GM18498 (cell line): ENCODE results near the gene FBXL2.
"Not testable (repeated sequence)": the region's sequence is repeated elsewhere in the genome, so short reads cannot be mapped to it uniquely, and the experiment has no call there.

Source experiments
- ATAC-seq: cut with Tn5 transposase; IDR thresholded peaks from one replicate; pipeline ENCODE4 v1.9.1; 2021; ENCODE audit warnings: mild to moderate bottlenecking, moderate library complexity; ENCODE audit not compliant: unreplicated experiment

Gene FBXL2

DNA sequence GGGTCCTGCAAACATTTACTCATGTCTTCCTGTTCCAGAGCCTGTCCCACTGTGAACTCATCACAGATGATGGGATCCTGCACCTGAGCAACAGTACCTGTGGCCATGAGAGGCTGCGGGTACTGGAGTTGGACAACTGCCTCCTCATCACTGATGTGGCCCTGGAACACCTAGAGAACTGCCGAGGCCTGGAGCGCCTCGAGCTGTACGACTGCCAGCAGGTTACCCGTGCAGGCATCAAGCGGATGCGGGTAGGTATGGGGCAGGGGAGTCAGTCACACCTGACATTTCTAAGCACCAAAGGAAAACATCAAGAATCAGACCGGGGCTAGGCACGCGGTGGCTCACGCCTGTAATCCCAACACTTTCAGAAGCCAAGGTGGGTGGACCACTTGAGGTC is 106.7 kb downstream of the FBXL2 start:
- ATAC-seq = no peak

DNA sequence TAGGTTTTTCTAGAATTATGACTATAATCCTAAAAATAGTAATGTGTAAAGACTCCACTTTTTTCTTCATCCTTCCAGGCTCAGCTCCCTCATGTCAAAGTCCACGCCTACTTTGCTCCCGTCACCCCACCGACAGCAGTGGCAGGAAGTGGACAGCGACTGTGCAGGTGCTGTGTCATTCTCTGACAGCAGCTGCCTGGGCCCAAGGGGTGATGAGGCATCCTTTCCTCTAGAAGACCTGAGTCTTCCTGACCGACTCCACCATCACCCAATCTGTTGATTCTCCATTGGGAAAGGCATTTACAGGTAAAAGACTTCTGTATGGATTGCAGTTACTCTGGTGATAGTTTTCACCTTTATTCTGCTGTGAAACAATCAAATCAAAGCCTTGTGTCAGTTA is 108.2 kb downstream of the FBXL2 start:
- no peak for ATAC-seq

DNA sequence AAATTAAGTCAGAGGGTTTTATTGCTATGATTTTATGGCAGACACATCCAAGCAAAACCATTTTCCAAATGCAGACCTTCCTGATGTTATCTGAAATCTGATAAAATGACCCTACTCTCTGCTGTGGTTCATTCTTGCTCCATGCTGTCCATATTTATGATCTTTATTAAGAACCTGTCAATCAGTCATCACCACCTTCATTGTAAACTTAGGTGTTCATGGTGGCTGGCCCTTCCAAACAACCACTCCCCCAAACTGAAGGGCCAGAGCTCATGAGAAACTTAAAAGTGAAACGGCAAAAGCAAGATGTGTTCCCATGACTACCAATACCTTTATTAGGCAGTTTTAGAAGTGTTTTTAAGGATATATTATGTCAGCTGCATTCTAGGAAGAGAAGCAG is 109.4 kb downstream of the FBXL2 start:
- no peak for ATAC-seq

DNA sequence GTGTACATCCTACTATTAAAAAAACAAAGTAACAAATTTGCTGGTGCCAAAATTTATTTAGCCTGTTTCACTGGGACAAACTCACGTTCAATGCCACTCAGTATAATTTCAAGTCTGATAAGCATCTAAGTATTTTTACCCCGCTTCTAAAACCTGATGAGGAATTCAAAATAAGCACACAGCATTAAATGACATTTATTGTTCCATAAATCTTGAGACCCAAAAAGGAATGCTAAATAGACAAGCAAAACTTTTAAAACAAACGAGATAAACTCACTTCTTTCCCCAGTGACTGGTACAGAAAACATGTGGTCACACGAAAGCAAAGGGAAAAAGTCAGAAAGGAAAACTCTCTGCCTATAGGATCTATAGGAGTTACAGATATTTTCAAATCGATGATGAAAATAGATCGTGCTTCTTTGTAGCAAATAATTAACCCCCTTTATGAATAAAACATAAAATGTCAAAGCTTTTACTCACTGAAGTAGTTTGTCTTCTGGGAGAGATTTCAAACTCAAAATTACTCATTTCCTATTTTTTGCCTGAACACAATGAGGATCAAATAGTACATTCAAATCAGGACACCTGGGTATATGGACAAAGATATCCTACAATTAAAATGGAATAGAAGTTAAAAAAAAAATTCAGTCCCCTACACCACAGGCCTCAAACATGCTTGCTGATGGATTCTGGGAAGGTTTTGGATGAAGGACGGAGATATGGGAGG is 111.3 kb downstream of the FBXL2 start:
- no peak for ATAC-seq

DNA sequence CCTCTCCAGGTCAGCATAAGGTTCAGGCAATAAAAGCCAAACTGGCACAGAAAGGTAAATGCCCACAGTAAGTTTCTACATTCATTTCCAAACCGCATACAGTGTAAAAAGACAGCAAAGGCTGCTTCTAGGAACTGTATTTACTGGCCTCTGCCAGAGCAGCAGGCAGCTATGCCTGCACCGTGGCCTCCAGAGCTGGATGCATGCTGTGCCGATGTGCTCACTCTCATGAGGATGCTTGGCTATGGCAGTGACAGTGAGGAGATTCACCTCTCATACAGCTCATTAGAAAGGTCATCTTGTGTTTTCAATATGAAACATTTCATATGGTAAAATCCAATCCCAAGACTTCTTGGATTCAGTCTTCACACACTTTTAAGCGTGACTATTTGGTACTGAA is 112.7 kb downstream of the FBXL2 start:
- no peak for ATAC-seq

DNA sequence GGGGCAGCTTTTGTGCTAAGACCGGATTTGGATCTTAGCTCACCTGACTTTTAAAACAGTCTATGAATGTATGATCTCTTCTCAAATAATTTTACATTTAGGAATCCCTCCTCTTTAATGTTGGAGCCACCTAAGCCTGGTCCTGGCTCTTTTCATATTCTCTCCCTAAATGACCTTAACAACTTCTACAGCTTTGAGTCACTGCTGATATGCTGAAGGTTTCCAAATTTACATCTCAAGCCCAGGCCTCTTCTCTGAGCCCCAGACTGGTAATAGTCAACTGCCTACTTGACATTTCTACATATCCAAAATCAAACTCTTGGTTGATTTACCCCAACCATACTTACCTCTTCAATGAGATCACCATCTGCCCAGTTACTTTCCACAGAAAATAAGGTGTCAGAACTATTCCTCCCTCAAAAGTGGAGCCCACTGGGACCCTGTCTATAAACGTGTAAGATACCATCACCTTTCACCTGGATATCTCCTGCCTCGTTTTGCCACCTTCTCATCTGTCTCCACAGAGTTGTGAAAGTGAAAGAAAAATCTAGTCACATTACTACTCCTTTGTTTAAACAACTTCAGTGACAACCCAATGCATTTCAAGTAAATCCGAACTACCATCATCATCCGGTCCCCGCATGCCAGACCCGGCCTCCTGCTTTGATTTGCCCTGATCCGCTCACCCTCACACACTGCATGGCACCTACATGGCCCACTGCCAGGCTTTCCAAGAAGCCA is 114.2 kb downstream of the FBXL2 start:
- no peak for ATAC-seq

DNA sequence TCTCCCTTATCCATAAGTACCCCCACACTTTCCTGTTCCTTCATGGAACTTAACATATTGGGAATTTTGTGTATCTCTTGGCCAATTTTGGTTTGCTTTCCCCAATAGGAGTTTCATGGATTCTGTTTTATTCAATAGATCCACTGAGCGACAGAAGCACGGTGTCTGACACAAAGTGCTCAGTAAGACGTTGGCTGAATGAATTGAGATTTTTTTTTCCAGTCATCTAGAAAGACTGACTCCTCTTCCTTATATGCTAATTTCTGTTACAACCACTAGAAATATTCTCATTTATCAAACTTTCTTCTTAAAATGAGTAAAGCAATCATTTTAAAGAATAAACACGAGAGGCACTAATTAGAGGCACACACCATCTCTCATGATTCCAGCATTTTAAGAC is 114.9 kb downstream of the FBXL2 start:
- ATAC-seq = no peak

DNA sequence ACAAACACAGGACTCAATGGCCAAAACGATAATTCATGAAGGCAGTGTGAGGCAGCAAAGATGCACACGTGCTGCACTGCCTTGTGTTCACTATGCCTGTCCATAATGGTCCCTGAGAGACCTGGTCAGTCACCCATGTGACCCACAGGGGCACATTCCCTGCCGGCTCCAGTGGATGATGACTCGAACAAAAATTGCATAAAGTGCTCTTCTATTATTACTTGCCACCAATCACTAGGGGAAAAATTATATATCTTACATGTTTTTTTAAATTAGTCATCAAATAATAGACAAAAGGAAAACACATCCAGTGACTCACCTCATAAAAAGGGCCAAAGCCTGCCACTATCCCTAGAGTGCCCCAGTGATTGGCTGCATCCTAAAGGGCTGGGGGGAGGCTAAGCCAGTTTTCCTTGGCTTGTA is 115.5 kb downstream of the FBXL2 start:
- ATAC-seq = no peak

DNA sequence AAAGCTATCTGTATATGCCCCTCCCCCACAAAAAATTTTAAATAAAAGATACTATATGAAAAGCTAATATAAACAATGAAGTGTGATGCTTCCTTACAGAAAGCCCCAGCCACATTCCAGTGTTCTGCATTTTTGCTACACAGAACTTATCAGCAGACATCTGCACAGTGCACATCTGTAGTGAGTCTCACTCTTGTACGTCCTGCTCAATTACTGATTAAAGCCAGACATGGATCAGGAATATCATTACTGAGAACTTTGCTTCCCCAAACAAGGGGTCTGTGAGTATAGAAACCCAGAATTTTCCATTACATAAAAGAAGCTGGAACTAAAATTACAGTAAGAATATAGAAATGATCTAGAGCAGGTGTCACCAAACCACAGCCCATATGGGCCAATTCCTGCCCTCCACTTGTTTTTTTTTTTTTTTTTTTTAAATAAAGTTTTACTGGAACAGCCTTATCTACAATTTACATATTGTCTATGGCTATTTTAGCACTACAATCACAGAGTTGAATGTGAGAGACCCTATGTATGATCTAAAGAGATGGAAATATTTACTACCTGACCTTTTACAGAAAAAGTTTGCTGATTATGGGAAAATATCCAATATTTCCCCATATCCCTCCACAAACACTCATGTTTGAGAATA is 117.3 kb downstream of the FBXL2 start:
- ATAC-seq = no peak

DNA sequence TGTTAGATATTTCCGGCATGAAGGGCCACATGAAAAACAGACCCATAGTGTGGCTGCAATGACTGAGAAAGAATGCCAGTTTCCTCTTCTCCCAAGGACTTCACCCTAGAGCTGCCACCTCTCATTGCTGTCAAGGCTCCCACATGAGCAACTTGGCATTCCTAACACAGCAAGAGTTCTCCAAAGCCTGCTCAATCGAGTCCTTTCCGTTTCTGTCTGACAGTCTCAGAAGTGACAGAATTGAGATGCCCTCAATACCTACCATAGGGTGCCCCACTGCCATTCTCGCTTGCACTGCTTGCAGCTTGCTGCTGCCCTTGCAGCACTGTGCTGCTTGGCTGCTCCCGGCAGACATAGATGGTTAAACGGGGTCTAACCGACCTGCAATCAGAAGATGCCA is 118.7 kb downstream of the FBXL2 start:
- no peak for ATAC-seq

DNA sequence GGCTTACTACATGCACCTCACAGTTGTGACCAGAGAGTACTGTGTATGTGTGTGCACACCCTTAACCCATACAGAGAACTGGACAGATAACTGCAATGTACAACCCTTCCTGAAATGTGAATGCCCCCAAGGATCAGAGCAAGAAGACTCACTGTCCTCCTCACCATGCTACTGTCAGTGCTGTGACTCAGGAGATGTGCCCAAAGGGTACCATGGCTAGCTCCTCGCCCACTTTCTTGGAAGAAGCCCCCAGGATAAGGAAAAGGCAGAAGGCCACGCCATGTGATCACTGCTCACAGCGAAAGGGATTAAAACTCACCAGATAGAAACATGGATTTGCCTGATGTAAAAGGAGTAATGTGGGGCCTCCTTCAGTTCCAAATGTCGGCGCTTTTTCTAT is 121.2 kb downstream of the FBXL2 start:
- ATAC-seq = no peak

DNA sequence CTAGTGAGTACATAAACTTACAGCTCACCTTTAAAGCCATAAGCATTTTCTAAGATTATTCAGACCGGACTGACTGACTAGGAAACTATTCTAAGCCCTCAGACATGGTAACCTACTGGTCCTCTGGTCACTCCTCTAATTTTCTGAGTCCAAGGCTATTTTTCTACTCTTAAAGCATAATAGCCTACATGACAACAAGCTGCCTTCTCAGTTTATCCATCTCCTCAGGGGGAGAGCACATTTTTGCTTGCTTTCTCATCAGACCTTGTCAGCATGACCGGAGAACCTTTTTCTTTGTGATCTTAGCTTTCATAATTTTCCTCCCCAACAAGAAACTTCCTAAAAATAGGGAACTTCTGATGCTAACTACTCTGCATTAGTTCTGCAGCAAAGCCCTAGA is 124.5 kb downstream of the FBXL2 start:
- ATAC-seq = no peak

DNA sequence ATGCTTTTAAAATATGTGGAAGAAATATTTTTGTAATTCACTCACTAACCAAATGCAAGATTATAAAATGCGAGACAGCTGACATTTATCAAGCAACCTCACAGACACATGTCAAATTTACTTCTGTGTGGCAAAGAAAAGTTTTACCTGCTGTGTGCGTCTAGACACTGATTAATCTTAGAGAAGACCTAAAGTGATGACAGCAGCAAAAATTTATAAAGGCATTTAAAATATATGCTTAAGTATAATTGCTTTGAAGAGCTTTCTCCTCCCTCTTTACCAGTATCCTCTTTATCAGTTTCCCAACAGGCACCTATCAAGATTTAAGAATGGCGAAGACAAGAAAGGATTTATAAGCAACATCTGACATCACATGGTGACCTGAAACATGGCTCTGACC is 125.7 kb downstream of the FBXL2 start:
- no peak for ATAC-seq

DNA sequence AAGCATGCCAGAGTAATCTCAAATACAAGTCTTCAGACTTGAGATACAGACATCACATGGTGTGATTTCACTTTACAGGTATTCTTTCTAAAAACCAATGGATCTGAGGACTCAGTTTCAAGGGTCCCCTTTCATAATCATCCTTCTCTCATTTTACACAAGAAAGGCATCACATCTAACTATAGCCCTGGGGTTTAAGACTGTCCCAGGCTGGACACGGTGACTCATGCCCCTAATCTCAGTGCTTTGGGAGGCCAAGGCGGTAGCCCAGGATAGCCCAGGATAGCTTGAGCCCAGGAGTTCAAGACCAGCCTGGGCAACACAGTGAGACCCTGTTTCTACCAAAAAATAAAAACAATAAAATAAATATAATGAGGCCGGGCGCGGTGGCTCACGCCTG is 126.5 kb downstream of the FBXL2 start:
- ATAC-seq = no peak

DNA sequence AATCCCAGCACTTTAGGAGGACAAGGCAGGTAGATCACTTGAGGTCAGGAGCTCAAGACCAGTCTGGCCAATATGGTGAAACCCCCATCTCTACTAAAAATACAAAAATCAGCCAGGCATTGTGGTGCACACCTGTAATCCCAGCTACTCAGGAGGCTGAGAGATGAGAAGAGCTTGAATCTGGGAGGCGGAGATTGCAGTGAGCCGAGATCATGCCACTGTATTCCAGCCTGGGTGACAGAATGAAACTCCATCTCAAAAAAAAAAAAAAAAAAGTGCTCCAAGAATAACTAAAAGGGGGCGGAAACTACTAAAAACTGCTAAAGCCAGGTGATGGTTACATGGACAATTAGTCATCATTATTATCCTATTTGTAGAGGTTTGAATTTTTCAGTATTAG is 133.6 kb downstream of the FBXL2 start:
- ATAC-seq = not testable (repeated sequence)

DNA sequence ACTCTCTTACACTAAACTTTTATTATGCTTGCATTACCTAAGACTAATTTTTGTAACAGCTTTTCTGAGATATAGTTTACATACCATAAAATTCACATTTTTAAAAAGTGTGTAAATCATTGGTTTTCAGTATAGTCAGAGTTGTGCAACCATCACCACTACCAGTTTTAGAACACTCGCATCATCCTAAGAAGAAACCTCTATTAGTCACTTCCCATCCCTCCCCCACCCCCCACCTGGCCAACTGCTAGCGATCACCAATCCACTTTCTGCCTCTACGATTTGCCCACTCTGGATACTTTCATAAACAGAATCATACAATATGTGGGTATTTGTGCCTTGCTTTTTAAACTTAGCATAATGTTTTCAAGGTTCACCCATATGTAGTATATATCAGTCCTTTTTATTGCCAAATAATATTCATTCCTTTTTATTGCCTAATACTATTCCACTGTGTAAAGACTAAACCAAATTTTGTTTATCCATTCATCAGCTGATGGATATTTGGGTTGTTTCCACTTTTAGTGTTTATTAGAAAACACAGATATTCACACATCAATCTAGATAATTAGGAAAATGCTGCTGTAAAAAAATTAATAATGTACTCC is 139.9 kb downstream of the FBXL2 start:
- ATAC-seq = no peak

DNA sequence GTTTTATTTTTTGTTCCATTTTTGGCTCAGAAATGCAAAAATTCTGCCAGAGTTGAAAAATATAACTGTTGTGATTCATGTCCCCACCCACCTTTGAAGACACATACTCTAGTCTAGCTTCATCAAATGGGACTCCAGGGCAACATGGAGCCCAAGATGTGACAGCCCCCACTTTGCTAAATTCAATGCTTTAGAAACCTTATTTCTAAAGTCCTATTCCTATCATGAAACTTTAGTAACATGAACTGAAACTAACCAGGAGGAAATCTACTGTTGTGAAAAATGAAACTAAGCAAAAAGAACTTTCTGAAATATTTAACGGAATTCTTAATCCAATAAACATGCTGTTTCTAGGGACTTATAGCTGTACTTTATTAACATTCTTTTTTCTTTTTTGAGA is 142.7 kb downstream of the FBXL2 start:
- ATAC-seq = peak; percentile 61

DNA sequence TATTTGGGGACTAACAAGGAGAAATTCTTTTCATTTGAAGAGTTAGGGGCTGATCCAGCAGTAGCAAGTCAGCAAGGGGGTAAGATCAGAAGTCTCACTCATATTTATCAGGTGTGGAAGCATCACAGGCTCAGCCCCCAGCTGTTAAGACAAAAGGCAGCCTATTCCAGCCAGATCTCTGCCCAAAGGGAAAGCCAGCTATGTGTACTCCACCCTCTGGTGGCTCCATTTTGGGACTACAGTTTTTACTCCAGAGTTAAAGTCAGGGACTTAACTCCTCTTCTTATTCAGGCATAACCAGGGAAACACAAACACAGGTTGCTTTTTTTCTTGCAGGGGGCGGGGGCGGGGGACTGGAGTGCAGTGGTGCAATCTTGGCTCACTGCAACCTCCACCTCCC is 143.7 kb downstream of the FBXL2 start:
- ATAC-seq = no peak

DNA sequence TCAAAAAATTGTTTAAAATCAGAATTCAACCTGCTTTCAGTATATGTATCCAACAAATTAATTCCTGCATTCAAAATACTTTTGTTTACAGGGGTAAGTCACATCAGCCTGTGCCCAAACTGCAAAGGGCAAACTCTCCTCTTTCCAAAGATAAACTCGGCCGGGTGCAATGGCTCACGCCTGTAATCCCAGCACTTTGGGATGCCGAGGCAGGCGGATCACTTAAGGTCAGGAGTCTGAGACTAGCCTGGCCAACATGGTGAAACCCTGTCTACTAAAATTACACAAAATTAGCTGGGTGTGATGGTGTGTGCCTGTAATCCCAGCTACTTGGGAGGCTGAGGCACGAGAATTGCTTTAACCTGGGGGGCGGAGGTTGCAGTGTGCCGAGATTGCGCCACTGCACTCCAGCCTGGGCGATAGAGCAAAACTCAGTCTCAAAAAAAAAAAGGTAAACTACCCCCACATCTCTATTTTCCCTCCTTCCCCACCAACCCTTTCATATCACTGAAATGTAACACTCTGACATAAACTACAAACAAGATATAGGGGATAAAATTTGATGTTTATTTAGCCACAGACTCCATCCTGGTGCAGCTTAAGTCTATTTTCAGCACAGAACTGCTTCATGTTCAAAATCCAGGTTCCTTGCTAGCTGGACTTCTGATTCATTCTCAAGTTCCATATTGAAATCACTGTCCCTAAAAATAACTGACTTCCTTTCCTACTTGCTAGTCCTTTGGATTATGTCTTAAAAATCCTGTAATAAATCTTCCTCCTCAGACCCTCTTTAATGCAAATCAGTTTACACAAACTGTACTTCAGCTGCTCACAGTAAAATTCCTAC is 147.6 kb downstream of the FBXL2 start:
- ATAC-seq = no peak

DNA sequence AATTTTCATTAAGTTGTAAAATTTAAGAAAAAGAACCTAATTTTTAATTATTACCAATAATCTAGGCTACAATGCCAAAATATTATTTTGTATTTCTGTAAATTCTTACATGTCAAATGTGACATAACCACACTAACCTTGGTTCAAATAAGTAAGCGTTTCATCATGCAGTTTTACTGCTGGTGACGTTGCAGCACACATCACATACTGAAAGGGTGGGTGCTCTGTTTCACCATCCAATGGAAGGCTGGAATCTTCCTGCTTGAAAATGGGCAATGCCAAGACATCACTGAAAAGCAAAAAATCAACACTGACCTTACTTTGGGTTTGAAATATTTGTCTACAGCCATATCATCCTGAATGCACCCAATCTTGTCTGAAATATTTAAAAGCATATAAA is 148.2 kb downstream of the FBXL2 start:
- no peak for ATAC-seq

DNA sequence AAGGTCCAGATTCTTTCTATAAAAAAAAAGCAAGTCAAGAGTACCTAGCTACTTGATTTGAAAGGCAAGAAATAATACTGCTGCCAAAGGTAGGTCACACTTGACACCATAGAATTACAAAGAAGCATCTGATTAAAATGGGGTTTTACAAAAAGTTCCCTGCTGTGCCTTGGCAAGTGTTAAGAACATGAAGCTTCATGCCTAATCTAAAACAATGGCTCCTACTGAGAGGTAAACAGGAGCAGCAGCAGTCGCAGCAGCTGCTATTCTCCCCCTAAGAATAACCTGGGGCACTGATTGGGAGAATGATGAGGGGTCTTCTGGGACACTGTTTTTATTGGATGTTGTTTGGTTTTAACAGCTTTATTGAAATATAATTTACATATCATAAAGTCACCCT is 148.8 kb downstream of the FBXL2 start:
- no peak for ATAC-seq
